ENCODE data around the gene RTN3. TPM values are rescaled to one million over a fixed set of nuclear protein-coding genes. Genes with fewer than 3 reads are reported as not detected.

Gene RTN3
- total and polyA plus RNA-seq, 9 of the 15 experiments (the other 6 are each of a cell fraction or from before 2014, with no cell fraction given) = 41.6 to 169 (median 93.5) TPM

- TF ChIP-seq CBX5 (IDR thresholded peaks at IDR 0.05; ENCODE audit: borderline replicate concordance, low read depth) = no peak
- no peak for TF ChIP-seq ZNF77 (CRISPR knock-in tag; IDR thresholded peaks at IDR 0.05)
- TF ChIP-seq KAT8 (IDR thresholded peaks at IDR 0.05; ENCODE audit: low read depth) = no peak
Observed at GRCh38 chr11:63660972-63661371, 20.3 kb upstream of the RTN3 start (continued).

- in situ Hi-C loops (cut with MboI) = no loop called here
- H3K9ac ChIP-seq (ENCODE audit: insufficient read depth in 1 of 2, low read depth in 2 of 2, low read length in 2 of 2) = no peak overlapping the region
- H3K36me3 ChIP-seq (ENCODE audit: control insufficient read depth, insufficient read depth, low read length) = peaks cover 16% of the 10 kb centered on the region; the same call in 2 of the 3 replicates
- WGBS (ENCODE audit: insufficient coverage, low coverage, missing lambda C conversion rate) = 0% methylated on average over 1 of the region's 1 CpG
- ATAC-seq (no peak), DNase-seq (ENCODE audit: extremely low read depth in 1 of 4, low spot score in 3 of 4) (no peak), FAIRE-seq (peak; percentile 69)
- intact Hi-C loops (cut with micrococcal nuclease) = no loop called here
- H3K9me1 ChIP-seq (ENCODE audit: control insufficient read depth, insufficient read depth, low read length) = no peaks in the 10 kb centered on the region
- BruUV-seq (replicated peaks) = no TSS peak
- no peak overlapping the region for H2AFZ ChIP-seq (ENCODE audit: low read depth, low read length)
- ChIA-PET CTCF (ENCODE audit: low intra/inter-chr PET ratio) (no interaction called here), POLR2A (interaction anchor here (0.6 kb wide), 1 partner anchor 116 kb away, joined by 3 read pairs; no protein-coding TSS in a partner anchor)
- H3K27ac ChIP-seq (ENCODE audit: extremely low read depth, low read depth, low read length) = no peak overlapping the region
- no peaks in the 10 kb centered on the region for H3K9me3 ChIP-seq (replicated peaks; ENCODE audit: control insufficient read depth, insufficient read depth, low read depth, low read length)
- no peak overlapping the region for H3K4me2 ChIP-seq (ENCODE audit: insufficient read depth, low read length)
- no peak overlapping the region for H3K4me3 ChIP-seq
- H3K79me2 ChIP-seq (ENCODE audit: control insufficient read depth, insufficient read depth, low read length) = peaks cover 94% of the 10 kb centered on the region
- peaks cover 15% of the 10 kb centered on the region; the same call in 1 of the 2 replicates for H4K20me1 ChIP-seq (replicated peaks; ENCODE audit: control insufficient read depth, insufficient read depth, low read length)
- H3K4me1 ChIP-seq (replicated peaks in 1 of 2; ENCODE audit: control insufficient read depth in 2 of 2, insufficient read depth in 2 of 2, low read length in 2 of 2) = peaks cover 6 to 10% of the 10 kb centered on the region in 2 experiments; a peak in 4 of 5 replicates
- H3K27me3 ChIP-seq (ENCODE audit: control insufficient read depth in 2 of 2, insufficient read depth in 2 of 2, low read length in 2 of 2) = no peaks in the 10 kb centered on the region
- TF ChIP-seq ZNF354B (CRISPR knock-in tag; IDR thresholded peaks at IDR 0.05) (no peak), SMARCA4 (IDR thresholded peaks at IDR 0.05) (no peak), USF2 (CRISPR knock-in tag; IDR thresholded peaks at IDR 0.05) (no peak), MNT (conservative IDR thresholded peaks at IDR 0.05) (no peak), ZNF280B (CRISPR knock-in tag; IDR thresholded peaks at IDR 0.05) (no peak), ZNF282 (CRISPR knock-in tag; IDR thresholded peaks at IDR 0.05) (no peak), GATA2 (CRISPR knock-in tag; IDR thresholded peaks at IDR 0.05) (no peak), POU5F1 (IDR thresholded peaks at IDR 0.05; ENCODE audit: borderline replicate concordance, low read depth, low read length, partially characterized antibody) (no peak), RFX5 (IDR thresholded peaks at IDR 0.05; ENCODE audit: low read depth, low read length) (no peak), NONO (IDR thresholded peaks at IDR 0.05; ENCODE audit: low read depth in 2 of 2, low read length in 1 of 2) (no peak), CTCFL (IDR thresholded peaks at IDR 0.05; ENCODE audit: borderline replicate concordance, insufficient read depth, low read depth, low read length, poor library complexity, severe bottlenecking) (no peak), ZNF589 (CRISPR knock-in tag; IDR thresholded peaks at IDR 0.05; ENCODE audit: low read depth) (no peak), RBM25 (IDR thresholded peaks at IDR 0.05; ENCODE audit: low read depth, low read length, severe bottlenecking) (no peak), ZNF780A (CRISPR knock-in tag; IDR thresholded peaks at IDR 0.05) (no peak)
Observed at GRCh38 chr11:63663809-63664208, 17.5 kb upstream of the RTN3 start.

Measured in K562 (cell line).